NT2/D1 (cell line): ENCODE data around the gene NPLOC4.

ENCODE experiments used
- YY1 ChIP-seq: IDR thresholded peaks from 2 replicates; pipeline ENCODE4 v1.6.1; 2011; ENCODE audit not compliant: insufficient read length, insufficient read depth
- ZNF274 ChIP-seq: IDR thresholded peaks from 2 replicates; pipeline ENCODE4 v1.6.1; 2011; ENCODE audit warnings: mild to moderate bottlenecking, low read depth, low read length

DNA sequence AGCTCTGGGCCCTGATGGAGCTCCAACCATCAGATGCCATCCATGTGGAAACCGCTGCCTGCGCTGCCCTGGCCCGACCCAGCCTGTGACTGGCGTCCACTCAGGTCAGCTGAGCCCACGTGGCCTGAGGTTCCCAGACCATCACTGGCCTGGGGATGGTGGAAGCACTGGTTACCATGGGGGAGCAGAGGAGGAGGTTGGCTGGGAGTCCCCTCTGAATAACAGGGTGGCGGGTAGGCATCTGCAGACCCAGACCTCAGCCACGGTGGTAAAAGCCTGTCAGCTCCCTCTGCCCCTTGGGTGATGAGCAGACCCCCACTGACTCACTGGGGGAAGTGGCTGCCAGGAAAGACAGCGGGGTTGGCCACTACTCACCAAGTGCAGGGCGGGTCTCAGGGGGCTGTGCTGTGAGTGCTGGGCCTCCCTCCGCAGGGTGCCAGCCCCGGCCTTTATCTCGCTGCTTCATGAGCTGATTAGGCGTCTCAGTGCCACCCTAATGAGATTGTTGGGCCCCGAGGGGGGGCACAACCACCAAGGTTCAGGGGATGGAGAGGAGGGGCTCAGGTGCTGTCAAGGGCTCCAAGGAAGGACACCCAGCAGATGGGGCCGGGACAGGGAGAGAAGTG lies 19.3 kb upstream of the NPLOC4 start, which contains the start of gene PDE6G:
- TF ChIP-seq YY1, result no peak
- TF ChIP-seq ZNF274, result no peak
